Subcutaneous adipose tissue (tissue), 4 donors: ENCODE data around the gene FGFBP2. TPM values are rescaled to one million over a fixed set of nuclear protein-coding genes. Genes with fewer than 3 reads are reported as not detected.

Source experiments
- CTCF ChIP-seq: fragments of 450-650 bp; IDR thresholded peaks from one replicate; pipeline ENCODE4 v1.5.1; 2016; ENCODE audit warnings: low read depth, mild to moderate bottlenecking, control low read depth, antibody characterized with exemption, moderate library complexity
- total RNA-seq, 4 donors: library from RNA; depleted of rRNA; stranded (reverse); fragments of >200 nt; gene quantifications; one replicate each; pipeline ENCODE4 v1.1.0, GENCODE V29; 2016

FGFBP2 gene
- total RNA-seq, 4 donors from 2014 or later, result 23.8 to 148 (median 72.5) TPM

GRCh38 chr4:15953625-15954024 is 9.3 kb downstream of the FGFBP2 start:
- no peak for TF ChIP-seq CTCF

- TF ChIP-seq CTCF, result no peak
Measured at GRCh38 chr4:15951781-15952180, 11.2 kb downstream of the FGFBP2 start.

- no peak for TF ChIP-seq CTCF
Measured at GRCh38 chr4:15948826-15949225, 14.1 kb downstream of the FGFBP2 start.

GRCh38 chr4:15947684-15948083 is 15.3 kb downstream of the FGFBP2 start:
- TF ChIP-seq CTCF, result no peak

- TF ChIP-seq CTCF, result no peak
Measured at GRCh38 chr4:15945516-15945915, 17.5 kb downstream of the FGFBP2 start.

- no peak for TF ChIP-seq CTCF
Measured at GRCh38 chr4:15944895-15945294, 18.1 kb downstream of the FGFBP2 start.

- no peak for TF ChIP-seq CTCF
Measured at GRCh38 chr4:15942283-15942682, 20.7 kb downstream of the FGFBP2 start.
